ENCODE results near the gene RMND5B. TPM values are rescaled to one million over a fixed set of nuclear protein-coding genes. Genes with fewer than 3 reads are reported as not detected.
A peak's percentile ranks its signal among the peaks of the same experiment; 100 is the strongest.

RMND5B gene
- total and polyA plus RNA-seq, 2 of the 13 experiments (the other 11 are each of a cell fraction or from before 2014, with no cell fraction given): 18.6 to 20.4 TPM

- TF ChIP-seq HOXA5 (CRISPR knock-in tag; IDR thresholded peaks at IDR 0.05) (0 out of 2 replicates have a peak, but pooled peaks have one; percentile 17), ZNF20 (CRISPR knock-in tag; IDR thresholded peaks at IDR 0.05) (no peak), NFE2L1 (CRISPR knock-in tag; IDR thresholded peaks at IDR 0.05; ENCODE audit: borderline replicate concordance) (0 out of 2 replicates have a peak, but pooled peaks have one; percentile 43)
Measured at GRCh38 chr5:178153530-178154340, 22.9 kb downstream of the RMND5B start, which contains the start of gene NHP2 (continued).

GRCh38 chr5:178155065-178155464 is 24.3 kb downstream of the RMND5B start:
- Histone ChIP-seq H3K4me3 (replicated peaks in 1 of 3; ENCODE audit: insufficient read depth in 1 of 3, low read depth in 2 of 3, low read length in 3 of 3) (peak overlapping the region in 1 of 3 experiments; percentile 88; a peak in 2 of 6 replicates), H3K79me2 (ENCODE audit: insufficient read depth, low read length) (peaks cover 10% of the 10 kb centered on the region), H3K27ac (ENCODE audit: extremely low read length, insufficient read depth, low read length) (no peak overlapping the region), H3K27me3 (ENCODE audit: control insufficient read depth in 1 of 2, insufficient read depth in 2 of 2, low read length in 2 of 2) (no peaks in the 10 kb centered on the region; a peak in 1 of 5 replicates), H3K4me2 (ENCODE audit: low read depth, low read length) (peak overlapping the region; percentile 73), H2AFZ (ENCODE audit: low read length) (no peak overlapping the region), H3K9ac (ENCODE audit: insufficient read depth, low read depth, low read length) (peak overlapping the region; percentile 86; the same call in 1 of the 2 replicates), H4K20me1 (ENCODE audit: insufficient read depth, low read length) (0 out of 2 replicates have a peak, but pooled peaks cover 3% of the 10 kb centered on the region), H3K4me1 (ENCODE audit: insufficient read depth, low read length) (peaks cover 34% of the 10 kb centered on the region), H3K9me3 (ENCODE audit: low read length) (no peaks in the 10 kb centered on the region), H3K36me3 (replicated peaks in 1 of 2; ENCODE audit: control insufficient read depth in 1 of 2, insufficient read depth in 2 of 2, low read length in 2 of 2) (peaks cover 7 to 12% of the 10 kb centered on the region in 2 experiments; a peak in 4 of 5 replicates)
- no peak for TF ChIP-seq ZBTB42 (CRISPR knock-in tag; IDR thresholded peaks at IDR 0.05)
- TF ChIP-seq RBM22 (optimal IDR thresholded peaks at IDR 0.05; ENCODE audit: low read length): no peak
- TF ChIP-seq YEATS2 (CRISPR knock-in tag; IDR thresholded peaks at IDR 0.05; ENCODE audit: borderline replicate concordance): no peak
- no peak for TF ChIP-seq SP5 (CRISPR knock-in tag; IDR thresholded peaks at IDR 0.05; ENCODE audit: borderline replicate concordance, low read depth)
- TF ChIP-seq TEF (CRISPR knock-in tag; IDR thresholded peaks at IDR 0.05): no peak
- TF ChIP-seq ZNF776 (CRISPR knock-in tag; IDR thresholded peaks at IDR 0.05): no peak
- no peak for TF ChIP-seq PHF5A (CRISPR knock-in tag; IDR thresholded peaks at IDR 0.05; ENCODE audit: low read depth, unreplicated experiment)
- no peak for TF ChIP-seq SUZ12 (IDR thresholded peaks at IDR 0.05; ENCODE audit: low read depth, low read length)
- TF ChIP-seq ZBTB10 (CRISPR knock-in tag; IDR thresholded peaks at IDR 0.05; ENCODE audit: borderline replicate concordance): no peak
- no peak for TF ChIP-seq FOXC1 (CRISPR knock-in tag; IDR thresholded peaks at IDR 0.05; ENCODE audit: borderline replicate concordance)
- no peak for TF ChIP-seq NFYB (CRISPR knock-in tag; IDR thresholded peaks at IDR 0.05)
- no peak for TF ChIP-seq TSC22D2 (CRISPR knock-in tag; IDR thresholded peaks at IDR 0.05; ENCODE audit: borderline replicate concordance)
- no peak for TF ChIP-seq U2AF2 (IDR thresholded peaks at IDR 0.05; ENCODE audit: low read depth, low read length)
- TF ChIP-seq NFKBIZ (CRISPR knock-in tag; IDR thresholded peaks at IDR 0.05): no peak
- in situ Hi-C loops (cut with HindIII; ENCODE audit: extremely low pct_ligation_motif_present, low pct_unique_long_range_greater_than_20kb) (no loop called here), intact Hi-C loops (cut with micrococcal nuclease; ENCODE audit: unreplicated experiment) (no loop called here)
- POLR2A ChIA-PET: no interaction called here
- DNase-seq (ENCODE audit: low spot score) (no peak), FAIRE-seq (no peak), ATAC-seq (no peak)
- WGBS (ENCODE audit: low lambda C conversion rate): 56% methylated on average over 8 of the region's 8 CpGs
- CTCF ChIA-PET (ENCODE audit: low intra/inter-chr PET ratio, low total read pairs): no interaction called here
- BruUV-seq (replicated peaks): no TSS peak

Measured in HepG2 (cell line).